Skeletal muscle tissue (tissue), 4 donors: ENCODE data around the gene ASPSCR1. TPM values are rescaled to one million over a fixed set of nuclear protein-coding genes. Genes with fewer than 3 reads are reported as not detected.

Source experiments
- H3K27ac ChIP-seq: one replicate; pipeline ENCODE4 v1.7.0; 2013; ENCODE audit warnings: mild to moderate bottlenecking, low read depth, low read length, inconsistent platforms
- H3K27me3 ChIP-seq, 3 donors: one replicate each; pipeline ENCODE4 v1.7.0; 2013; ENCODE audit warnings: low read length in 3 of 3; ENCODE audit not compliant: control insufficient read depth in 3 of 3, insufficient read depth in 3 of 3
- H3K36me3 ChIP-seq, 3 donors: one replicate each; pipeline ENCODE4 v1.7.0; 2013; ENCODE audit warnings: low read length in 3 of 3; ENCODE audit not compliant: control insufficient read depth in 3 of 3, insufficient read depth in 3 of 3
- H3K4me1 ChIP-seq, 3 donors: one replicate each; pipeline ENCODE4 v1.7.0; 2013; ENCODE audit warnings: low read length in 3 of 3, mild to moderate bottlenecking in 3 of 3; ENCODE audit not compliant: control insufficient read depth in 3 of 3, insufficient read depth in 3 of 3
- H3K4me3 ChIP-seq, 3 donors: one replicate each; pipeline ENCODE4 v1.7.0; 2013; ENCODE audit warnings: low read length in 3 of 3
- H3K9ac ChIP-seq, 3 donors: one replicate each; pipeline ENCODE4 v1.7.0; 2013; ENCODE audit warnings: low read length in 3 of 3, mild to moderate bottlenecking in 3 of 3, moderate library complexity in 2 of 3, low read depth in 1 of 3
- H3K9me3 ChIP-seq, 3 donors: one replicate each; pipeline ENCODE4 v1.7.0; 2013; ENCODE audit warnings: low read length in 3 of 3; ENCODE audit not compliant: control insufficient read depth in 3 of 3
- total RNA-seq: library from RNA; depleted of rRNA; stranded (reverse); fragments of >200 nt; gene quantifications from one replicate; pipeline ENCODE4 v1.2.3, GENCODE V29; 2014
- donor health status: Osteomylitis.

ASPSCR1 gene
- total RNA-seq, 1 donor from 2014 or later: 18.8 TPM

DNA sequence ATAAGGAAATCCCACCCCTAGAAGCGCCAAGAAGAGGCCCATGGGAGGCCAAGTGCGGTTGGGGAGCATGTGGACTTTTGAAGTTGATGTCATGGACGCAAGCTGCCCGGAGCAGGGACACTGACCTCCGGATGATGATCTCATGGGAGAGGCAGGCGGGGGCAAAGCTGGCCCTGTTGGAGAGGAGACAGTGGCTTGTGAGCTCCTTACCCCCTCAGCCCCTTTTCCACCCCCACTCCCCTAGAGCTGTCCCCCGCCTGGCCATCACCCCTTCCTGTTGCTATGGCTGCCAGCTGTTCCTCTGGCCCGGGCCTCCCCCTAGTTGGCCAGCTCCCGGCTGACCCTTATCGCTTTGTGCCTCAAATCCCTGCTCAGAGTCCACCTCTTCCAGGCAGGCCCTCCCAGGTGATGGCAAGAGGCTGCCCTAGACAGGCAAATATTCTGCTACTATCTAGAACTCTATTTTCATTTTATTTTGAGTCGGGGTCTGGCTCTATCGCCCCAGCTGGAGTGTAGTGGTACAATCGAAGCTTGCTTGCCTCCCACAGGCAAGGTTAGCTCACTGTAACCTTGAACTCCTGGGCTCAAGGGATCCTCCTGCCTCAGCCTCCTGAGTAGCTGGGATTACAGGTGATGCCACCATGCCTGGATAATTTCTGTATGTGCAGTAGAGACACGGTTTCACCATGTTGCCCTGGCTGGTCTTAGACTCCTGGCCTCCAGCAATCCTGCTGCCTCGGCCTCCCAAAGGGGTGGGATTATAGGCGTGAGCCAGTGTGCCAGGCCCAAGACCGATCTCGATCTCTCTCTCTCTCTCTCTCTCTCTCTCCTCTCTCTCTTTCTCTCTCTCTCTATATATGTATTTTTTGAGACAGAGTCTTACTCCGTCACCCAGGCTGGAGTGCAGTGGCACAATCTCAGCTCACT, 23.0 kb upstream of the ASPSCR1 start:
- no peak overlapping the region for H3K9ac ChIP-seq
- H3K4me3 ChIP-seq: no peak overlapping the region
- no peak overlapping the region for H3K27ac ChIP-seq
- peaks cover 0 to 9% (median 7%) of the 10 kb centered on the region in 3 donors for H3K4me1 ChIP-seq
- peaks cover 9 to 19% (median 17%) of the 10 kb centered on the region in 3 donors for H3K27me3 ChIP-seq
- H3K36me3 ChIP-seq: peaks cover 0 to 5% (median 4%) of the 10 kb centered on the region in 3 donors
- no peaks in the 10 kb centered on the region for H3K9me3 ChIP-seq

DNA sequence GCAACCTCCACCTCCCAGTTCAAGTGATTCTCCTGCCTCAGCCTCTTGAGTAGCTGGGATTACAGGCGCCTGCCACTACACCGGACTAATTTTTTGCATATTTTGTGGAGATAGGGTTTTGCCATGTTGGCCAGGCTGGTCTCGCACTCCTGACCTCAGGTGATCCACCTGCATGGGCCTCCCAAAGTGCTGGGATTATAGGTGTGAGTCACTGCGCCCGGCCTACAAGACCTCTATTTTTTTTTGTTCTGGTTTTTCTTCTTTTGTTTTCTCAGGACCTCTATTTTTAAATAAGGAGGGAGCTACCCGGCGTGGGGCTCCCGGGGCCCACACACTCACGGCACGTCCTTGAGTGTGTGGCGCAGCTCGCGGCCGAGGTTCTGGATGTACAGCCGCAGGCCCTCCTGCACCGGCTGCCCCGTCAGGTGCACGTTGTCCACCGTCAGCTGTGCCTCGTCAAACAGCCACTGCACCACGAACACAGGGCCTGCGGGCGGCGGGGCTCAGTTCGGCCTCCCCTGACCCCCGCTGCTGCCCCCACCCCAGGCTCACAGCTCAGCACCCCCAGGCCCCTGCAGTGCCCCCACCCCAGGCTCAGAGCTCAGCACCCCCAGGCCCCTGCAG, 22.3 kb upstream of the ASPSCR1 start:
- peaks cover 0 to 10% (median 10%) of the 10 kb centered on the region in 3 donors for H3K4me1 ChIP-seq
- H3K27me3 ChIP-seq: peaks cover 13 to 24% (median 21%) of the 10 kb centered on the region in 3 donors
- peaks cover 0 to 5% (median 4%) of the 10 kb centered on the region in 3 donors for H3K36me3 ChIP-seq
- H3K9me3 ChIP-seq: no peaks in the 10 kb centered on the region
- H3K4me3 ChIP-seq: no peak overlapping the region
- H3K27ac ChIP-seq: no peak overlapping the region
- H3K9ac ChIP-seq: no peak overlapping the region

DNA sequence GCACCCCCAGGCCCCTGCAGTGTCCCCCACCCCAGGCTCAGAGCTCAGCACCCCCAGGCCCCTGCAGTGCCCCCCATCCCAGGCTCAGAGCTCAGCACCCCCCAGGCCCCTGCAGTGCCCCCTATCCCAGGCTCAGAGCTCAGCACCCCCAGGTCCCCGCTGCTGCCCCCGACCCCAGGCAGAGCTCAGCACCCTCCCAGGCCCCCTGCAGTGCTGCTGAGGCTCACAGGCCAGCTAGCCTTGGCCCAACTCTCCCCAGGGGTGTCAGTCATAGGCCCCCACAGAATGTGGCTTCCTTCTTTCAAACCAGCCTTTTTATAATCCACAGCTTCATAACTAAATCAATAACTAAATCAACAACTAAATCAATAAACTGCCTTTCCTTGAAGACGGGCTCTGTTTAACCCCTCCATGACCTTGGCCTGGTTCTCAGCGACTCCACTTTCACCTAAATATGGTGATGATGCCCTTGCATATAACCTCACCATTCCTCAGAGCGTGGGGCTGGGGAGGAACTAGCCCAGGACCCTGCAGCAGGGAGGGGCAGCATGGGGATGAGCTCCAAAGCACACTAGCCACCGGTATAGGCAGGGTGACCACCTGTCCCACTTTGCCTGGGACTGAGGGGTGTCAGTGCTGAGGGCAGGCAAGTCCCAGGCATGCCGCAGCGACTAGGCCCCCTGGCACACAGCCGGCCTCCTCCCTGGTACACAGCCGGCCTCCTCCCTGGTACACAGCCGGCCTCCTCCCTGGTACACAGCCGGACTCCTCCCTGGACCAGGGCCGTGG, 21.5 kb upstream of the ASPSCR1 start:
- Histone ChIP-seq H3K36me3 (no peaks in the 10 kb centered on the region), H3K27ac (no peak overlapping the region), H3K9ac (no peak overlapping the region), H3K27me3 (peaks cover 18 to 29% (median 26%) of the 10 kb centered on the region in 3 donors), H3K4me1 (peaks cover 0 to 14% (median 12%) of the 10 kb centered on the region in 3 donors), H3K9me3 (no peaks in the 10 kb centered on the region), H3K4me3 (no peak overlapping the region)

DNA sequence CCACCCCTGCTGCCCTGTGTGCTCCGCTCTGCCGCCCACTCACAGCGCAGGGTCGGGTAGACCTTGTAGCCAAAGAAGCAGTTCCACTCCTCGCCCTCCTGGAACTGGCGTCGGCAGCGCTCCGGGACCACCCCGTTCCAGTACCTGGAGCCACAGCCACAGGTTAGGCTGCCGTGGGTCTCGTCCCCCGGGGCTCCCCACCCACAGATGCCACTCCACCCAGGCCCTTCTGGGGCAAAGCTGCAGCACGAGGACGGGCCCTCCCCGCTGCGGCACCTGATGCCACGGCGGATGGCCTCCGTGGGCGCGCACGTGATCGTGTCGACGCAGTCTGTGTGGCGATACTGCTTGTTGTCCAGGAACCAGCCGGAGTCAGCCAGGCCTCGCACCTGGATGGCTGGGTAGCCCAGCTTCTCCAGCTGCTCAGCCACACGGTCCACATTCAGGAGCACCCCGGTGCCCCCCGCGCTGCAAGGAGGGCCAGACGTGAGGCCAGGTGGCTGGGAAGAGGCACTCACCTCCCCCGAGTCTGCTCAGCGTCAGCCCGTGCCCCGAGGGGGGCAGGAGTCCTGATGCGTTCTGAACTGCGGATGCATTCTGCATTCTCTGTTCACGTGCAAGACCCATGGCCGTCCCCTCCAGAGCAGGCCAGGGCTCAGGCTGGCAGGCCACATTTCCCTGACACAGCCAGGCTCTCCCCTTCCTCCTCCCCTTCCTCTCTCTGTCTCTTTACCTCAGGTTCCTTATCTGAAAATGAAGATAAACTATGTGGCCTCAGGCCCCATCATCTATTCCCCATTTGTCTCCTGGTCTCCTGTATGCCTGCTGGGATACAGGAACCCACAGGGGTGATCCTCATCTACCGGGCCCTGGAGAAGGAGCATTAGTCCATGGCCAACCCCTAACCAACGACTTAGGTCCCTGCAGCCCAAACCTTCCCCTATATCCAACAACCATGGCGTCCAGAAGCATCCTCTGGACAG, 20.5 kb upstream of the ASPSCR1 start:
- Histone ChIP-seq H3K27me3 (peaks cover 18 to 34% (median 26%) of the 10 kb centered on the region in 3 donors), H3K9me3 (no peaks in the 10 kb centered on the region), H3K27ac (no peak overlapping the region), H3K4me1 (peaks cover under 1 to 15% (median 12%) of the 10 kb centered on the region in 3 donors), H3K36me3 (no peaks in the 10 kb centered on the region), H3K9ac (no peak overlapping the region), H3K4me3 (no peak overlapping the region)

DNA sequence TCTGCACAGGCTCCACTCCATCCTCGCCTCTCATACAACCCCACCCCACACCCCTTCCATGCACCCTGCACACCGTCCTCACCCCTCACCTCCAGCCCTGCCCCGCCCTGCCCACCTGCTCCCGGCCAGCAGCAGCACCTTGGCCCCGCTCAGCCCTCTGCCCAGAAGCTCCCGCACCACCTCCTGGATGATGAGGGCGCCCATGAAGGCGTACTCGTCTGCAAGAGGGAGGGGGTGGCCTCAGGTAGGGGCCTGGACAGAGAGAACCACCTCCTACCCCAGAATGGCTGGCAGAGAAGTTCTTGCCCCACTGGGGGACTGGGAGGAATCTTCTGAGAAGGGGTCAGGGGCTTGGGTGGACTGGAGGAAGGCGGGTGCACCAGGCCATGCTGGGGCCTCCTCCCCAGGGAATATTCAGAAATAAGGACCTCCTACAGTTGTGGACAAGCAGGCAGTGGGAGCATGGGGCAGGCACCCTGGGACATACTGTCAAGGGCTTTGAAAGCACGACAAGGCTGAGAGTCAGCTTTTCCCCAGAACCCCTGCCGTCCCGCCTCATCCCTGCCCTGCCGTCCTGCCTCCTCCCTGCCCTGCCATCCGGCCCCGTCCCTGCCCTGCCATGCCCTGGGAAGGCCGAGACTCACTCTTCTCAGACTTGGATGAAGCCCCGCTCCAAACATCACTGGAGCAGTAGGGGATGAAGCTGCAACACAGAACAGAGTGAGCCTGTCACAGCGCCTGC, 19.6 kb upstream of the ASPSCR1 start:
- Histone ChIP-seq H3K4me3 (no peak overlapping the region), H3K9ac (peak overlapping the region in 1 of 3 donors; percentile 0), H3K36me3 (no peaks in the 10 kb centered on the region), H3K9me3 (no peaks in the 10 kb centered on the region), H3K27me3 (peaks cover 23 to 44% (median 31%) of the 10 kb centered on the region in 3 donors), H3K27ac (no peak overlapping the region), H3K4me1 (peaks cover 9 to 24% (median 22%) of the 10 kb centered on the region in 3 donors)

DNA sequence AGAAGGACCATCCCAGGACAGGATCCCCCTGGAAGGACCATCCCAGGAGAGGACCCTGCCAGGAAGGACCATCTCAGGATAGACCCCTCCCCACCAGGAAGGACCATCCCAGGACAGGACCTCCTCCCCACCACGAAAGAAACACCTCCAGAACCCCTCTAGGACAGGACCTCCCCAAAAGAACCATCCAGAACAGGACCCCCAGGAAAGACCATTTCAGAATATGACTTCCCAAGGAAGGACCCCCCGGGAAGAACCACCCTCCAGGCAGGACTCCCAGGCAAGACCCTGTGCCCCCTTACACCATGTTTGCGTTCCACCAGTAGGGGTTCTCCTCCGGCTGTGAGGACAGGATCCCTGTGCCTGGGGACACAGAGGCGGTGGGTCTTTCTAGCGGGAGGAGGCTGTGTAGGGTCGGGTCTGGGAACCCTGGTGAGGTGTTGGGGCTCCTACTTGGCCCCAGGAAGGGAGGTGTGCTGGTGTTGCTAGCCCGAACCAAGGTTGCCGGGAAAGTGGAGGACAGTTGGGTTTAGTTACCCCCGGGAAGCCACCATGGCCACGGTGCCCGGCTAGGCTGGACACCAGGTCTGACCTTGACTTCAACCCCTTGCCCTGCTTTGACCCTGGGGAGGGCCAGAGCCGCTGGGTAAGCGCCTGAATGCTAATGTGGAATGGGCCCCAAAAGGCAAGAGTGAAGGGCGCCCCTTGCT, 18.6 kb upstream of the ASPSCR1 start:
- Histone ChIP-seq H3K4me1 (peaks cover 13 to 28% (median 27%) of the 10 kb centered on the region in 3 donors), H3K27ac (no peak overlapping the region), H3K4me3 (peak overlapping the region in 2 of 3 donors; percentile 54 to 60), H3K36me3 (no peaks in the 10 kb centered on the region), H3K9ac (peak overlapping the region in 2 of 3 donors; percentile 59 to 62), H3K9me3 (no peaks in the 10 kb centered on the region), H3K27me3 (peaks cover 23 to 44% (median 33%) of the 10 kb centered on the region in 3 donors)

DNA sequence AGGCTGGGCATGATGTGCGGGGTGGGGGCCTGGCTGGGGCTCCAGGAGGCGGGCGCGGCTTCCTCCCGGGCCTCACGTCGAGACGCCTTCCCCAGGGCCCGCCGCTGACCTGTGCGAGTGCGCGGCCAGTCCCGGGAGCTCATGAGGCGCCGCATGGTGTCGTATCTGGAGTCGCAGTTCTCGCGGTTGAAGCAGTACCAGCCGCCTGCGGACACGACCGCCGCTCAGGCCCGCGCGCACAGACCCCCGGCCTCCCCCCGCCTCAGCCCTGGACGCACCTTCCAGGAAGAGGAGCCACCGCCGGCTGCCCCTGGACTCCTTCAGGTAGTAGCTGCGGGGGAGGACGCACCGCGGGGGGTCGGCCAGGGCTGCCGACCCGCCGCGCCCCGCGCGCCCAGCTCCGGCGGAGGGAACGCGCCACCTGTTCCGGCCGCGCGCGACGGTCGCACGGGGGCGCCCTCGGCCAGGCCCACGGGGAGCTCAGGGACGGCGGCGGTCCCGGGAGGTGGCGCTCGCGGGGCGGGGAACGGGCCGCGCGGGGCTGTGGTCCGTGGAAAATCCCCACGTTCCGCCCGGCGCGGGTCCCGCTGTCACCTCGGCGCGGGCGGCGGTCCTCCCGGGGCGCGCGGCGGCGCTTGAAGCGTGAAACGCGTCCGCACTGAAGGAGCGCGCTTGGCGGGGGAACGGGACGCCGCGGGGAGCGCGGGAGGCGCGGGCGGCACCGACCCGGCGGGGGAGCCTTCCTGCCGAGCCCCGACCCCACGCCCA, 17.9 kb upstream of the ASPSCR1 start:
- H3K4me1 ChIP-seq: peaks cover 13 to 28% (median 27%) of the 10 kb centered on the region in 3 donors
- H3K36me3 ChIP-seq: no peaks in the 10 kb centered on the region
- peak overlapping the region in 2 of 3 donors; percentile 59 to 62 for H3K9ac ChIP-seq
- H3K27ac ChIP-seq: no peak overlapping the region
- H3K4me3 ChIP-seq: peak overlapping the region in 2 of 3 donors; percentile 54 to 60
- H3K27me3 ChIP-seq: peaks cover 23 to 44% (median 34%) of the 10 kb centered on the region in 3 donors
- no peaks in the 10 kb centered on the region for H3K9me3 ChIP-seq
